Stimulated activated naive CD8-positive, alpha-beta T cell treated with anti-CD3 and anti-CD28 coated beads, Interleukin-15, amount 100 ng/mL, for 72 hours (primary cell): ENCODE results near the gene BDP1.
"Not testable (repeated sequence)": the region's sequence is repeated elsewhere in the genome, so short reads cannot be mapped to it uniquely, and the experiment has no call there.

Source experiments
- ATAC-seq: fragments of 150-1000 bp; cut with Tn5 transposase; 2 replicates; pipeline ENCODE4 v1.10.0; 2021; ENCODE audit warnings: mild to moderate bottlenecking, moderate library complexity
- DNase-seq, 2 donors: peaks; one replicate each; pipeline ENCODE4 v3.0.0; 2021 to 2022
- H3K27ac Mint-ChIP-seq, 2 donors: one replicate each; pipeline ENCODE4 v1.8.0; 2022; ENCODE audit warnings: mild to moderate bottlenecking in 2 of 2, mixed read lengths in 2 of 2, moderate library complexity in 2 of 2
- H3K27me3 Mint-ChIP-seq: one replicate; pipeline ENCODE4 v1.8.0; 2022; ENCODE audit warnings: mixed read lengths
- H3K4me1 Mint-ChIP-seq: one replicate; pipeline ENCODE4 v1.8.0; 2022; ENCODE audit warnings: mild to moderate bottlenecking, mixed read lengths
- H3K4me3 Mint-ChIP-seq, 2 donors: one replicate each; pipeline ENCODE4 v1.8.0; 2022; ENCODE audit warnings: mild to moderate bottlenecking in 2 of 2, mixed read lengths in 2 of 2, moderate library complexity in 1 of 2
- H3K9me3 Mint-ChIP-seq, 2 donors: one replicate each; pipeline ENCODE4 v1.8.0; 2022; ENCODE audit warnings: mixed read lengths in 2 of 2

BDP1 gene

DNA sequence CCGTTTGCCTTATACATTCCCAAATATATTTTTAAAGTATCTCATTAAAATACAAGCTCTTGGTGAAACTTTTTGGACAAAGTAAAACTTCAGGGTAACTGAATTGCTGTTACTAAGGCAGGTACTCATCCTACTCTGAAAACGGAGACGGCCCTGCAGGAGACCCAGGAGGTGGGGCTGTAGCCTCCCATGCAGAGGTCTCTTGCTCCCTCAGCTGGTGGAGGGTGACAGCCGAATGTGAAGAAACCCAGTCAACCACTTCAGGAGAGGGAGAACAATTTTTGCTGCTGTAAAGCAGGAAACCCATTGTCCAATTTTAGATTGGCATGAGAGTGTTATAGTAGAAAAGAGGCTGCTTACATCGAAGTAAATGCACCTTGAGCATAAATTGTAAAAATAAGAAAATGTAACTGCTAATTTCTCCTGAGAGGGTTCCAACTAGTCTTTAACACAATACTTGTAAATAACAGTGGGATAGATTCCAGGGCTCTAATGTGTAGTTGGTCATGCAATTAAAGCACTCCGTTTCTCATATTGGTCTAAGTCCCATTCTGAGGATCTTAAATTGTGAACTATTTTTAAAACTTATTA, 8.1 kb upstream of the BDP1 start:
- peaks cover 31% of the 10 kb centered on the region for H3K27me3 Mint-ChIP-seq
- H3K4me1 Mint-ChIP-seq, H3K9me3 Mint-ChIP-seq, H3K4me3 Mint-ChIP-seq, H3K27ac Mint-ChIP-seq: not testable (repeated sequence)
- ATAC-seq = peak; percentile 99
- peak; percentile 34 to 61 for DNase-seq

DNA sequence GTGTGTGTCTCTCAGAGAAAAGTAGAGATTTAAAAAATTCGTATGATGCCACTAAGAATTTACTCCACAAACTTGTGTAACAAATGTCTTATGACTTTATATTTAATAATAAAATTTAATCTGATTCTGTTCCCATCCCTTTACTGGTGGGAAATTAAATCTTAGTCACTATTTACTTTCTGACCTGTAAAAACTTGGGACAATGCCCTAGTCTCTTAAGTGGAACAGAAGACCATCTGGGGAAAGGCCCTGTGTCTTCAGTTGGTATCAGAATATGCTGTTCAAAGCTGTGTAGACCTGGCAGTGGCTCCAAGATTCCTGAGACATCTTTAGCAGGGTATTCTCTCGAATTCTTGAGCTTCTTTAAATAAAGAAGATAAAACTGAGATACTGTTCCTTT, 2.6 kb upstream of the BDP1 start:
- ATAC-seq = no peak
- H3K27ac Mint-ChIP-seq = no peak overlapping the region

DNA sequence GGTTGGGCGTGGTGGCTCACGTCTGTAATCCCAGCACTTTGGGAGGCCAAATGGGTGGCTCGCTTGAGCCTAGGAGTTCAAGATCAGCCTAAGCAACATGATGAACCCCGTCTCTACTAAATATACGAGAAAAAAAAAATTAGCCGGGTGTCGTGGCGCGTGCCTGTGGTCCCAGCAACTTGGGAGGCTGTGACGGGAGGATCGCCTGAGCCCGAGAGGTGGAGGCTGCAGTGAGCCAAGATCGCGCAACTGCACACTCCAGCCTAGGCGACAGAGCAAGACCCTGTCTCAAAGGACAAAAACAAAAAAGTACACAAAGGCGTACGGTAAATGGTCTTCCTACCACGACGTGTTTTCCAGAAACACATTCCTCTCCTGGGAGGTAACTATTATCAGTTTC, 538 bp upstream of the BDP1 start:
- ATAC-seq (no peak), DNase-seq (no peak)
- H3K4me1 Mint-ChIP-seq = peaks cover 16% of the 10 kb centered on the region
- H3K9me3 Mint-ChIP-seq = no peaks in the 10 kb centered on the region
- H3K27ac Mint-ChIP-seq = peak overlapping the region in 1 of 2 donors; percentile 97
- H3K4me3 Mint-ChIP-seq = peak overlapping the region; percentile 87 to 90
- H3K27me3 Mint-ChIP-seq = peaks cover 17% of the 10 kb centered on the region

More for the DNA sequence above, 2.6 kb upstream of the BDP1 start:
- Mint-ChIP-seq H3K4me3 (no peak overlapping the region), H3K9me3 (no peaks in the 10 kb centered on the region), H3K4me1 (peaks cover 16% of the 10 kb centered on the region), H3K27me3 (peaks cover 17% of the 10 kb centered on the region)
- DNase-seq = no peak

DNA sequence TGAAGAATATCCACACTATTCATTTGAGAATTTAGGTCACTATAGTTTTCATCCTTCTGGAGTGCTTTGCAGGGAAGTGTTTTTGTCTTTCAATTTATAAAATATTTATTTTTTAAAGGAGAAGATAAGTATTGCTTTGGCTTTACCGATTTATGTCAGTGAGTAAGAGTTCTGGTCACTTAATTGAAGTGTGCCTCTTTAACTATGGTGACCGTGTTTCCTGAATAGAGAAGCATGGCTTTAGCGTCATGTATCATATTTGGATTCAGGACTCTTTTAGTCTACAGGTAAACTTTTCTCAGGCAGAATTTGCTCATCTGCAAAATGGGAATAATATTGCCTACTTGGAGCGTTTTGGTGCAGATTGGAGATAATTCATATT, 902 bp downstream of the BDP1 start:
- Mint-ChIP-seq H3K27ac (peak overlapping the region; percentile 96 to 99), H3K9me3 (no peaks in the 10 kb centered on the region), H3K27me3 (peaks cover 12% of the 10 kb centered on the region), H3K4me3 (peak overlapping the region; percentile 87 to 90), H3K4me1 (peaks cover 16% of the 10 kb centered on the region)
- ATAC-seq (no peak), DNase-seq (no peak)

- ATAC-seq = no peak
- Mint-ChIP-seq H3K4me3 (peak overlapping the region; percentile 87 to 90), H3K27me3 (peaks cover 5% of the 10 kb centered on the region), H3K27ac (peak overlapping the region; percentile 40 to 45), H3K9me3 (no peaks in the 10 kb centered on the region), H3K4me1 (peaks cover 16% of the 10 kb centered on the region)
- DNase-seq = no peak
These were observed 1.7 kb downstream of the BDP1 start for GRCh38 chr5:71457106-71457505.

- Mint-ChIP-seq H3K27me3 (no peaks in the 10 kb centered on the region), H3K9me3 (no peaks in the 10 kb centered on the region)
These were observed 5.2 kb downstream of the BDP1 start for GRCh38 chr5:71460693-71461092.

DNA sequence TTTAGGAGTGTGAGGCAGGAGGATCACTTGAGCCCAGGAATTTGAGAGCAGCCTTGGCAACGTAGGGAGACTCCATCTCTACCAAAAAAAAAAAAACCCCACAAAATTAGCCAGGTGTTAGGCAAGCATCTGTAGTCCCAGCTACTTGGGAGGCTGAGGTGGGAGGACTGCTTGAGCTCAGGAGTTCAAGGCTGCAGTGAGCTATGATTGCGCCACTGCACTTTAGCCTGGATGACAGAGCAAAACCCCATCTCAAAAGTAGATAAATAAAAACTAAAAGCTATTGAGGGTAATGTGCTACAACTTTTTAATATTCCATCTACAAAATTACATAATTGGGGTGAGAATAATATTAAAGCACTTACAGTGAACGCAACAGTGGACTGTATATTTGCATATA, 5.9 kb downstream of the BDP1 start:
- no peaks in the 10 kb centered on the region for H3K27me3 Mint-ChIP-seq
- no peaks in the 10 kb centered on the region for H3K9me3 Mint-ChIP-seq
- H3K4me3 Mint-ChIP-seq = no peak overlapping the region
- DNase-seq = no peak
- no peak overlapping the region for H3K27ac Mint-ChIP-seq
- no peak for ATAC-seq
- H3K4me1 Mint-ChIP-seq = peaks cover 7% of the 10 kb centered on the region

More at GRCh38 chr5:71460693-71461092, 5.2 kb downstream of the BDP1 start:
- DNase-seq (no peak), ATAC-seq (no peak)
- Mint-ChIP-seq H3K4me1 (peaks cover 8% of the 10 kb centered on the region), H3K27ac (no peak overlapping the region), H3K4me3 (no peak overlapping the region)

GRCh38 chr5:71471193-71471592, 15.7 kb downstream of the BDP1 start:
- DNase-seq (no peak), ATAC-seq (no peak)
- H3K9me3 Mint-ChIP-seq = no peaks in the 10 kb centered on the region
- H3K27me3 Mint-ChIP-seq = no peaks in the 10 kb centered on the region
- H3K4me1 Mint-ChIP-seq = no peaks in the 10 kb centered on the region
- H3K4me3 Mint-ChIP-seq = no peak overlapping the region
- no peak overlapping the region for H3K27ac Mint-ChIP-seq

GRCh38 chr5:71475788-71476384, 20.4 kb downstream of the BDP1 start:
- DNase-seq (no peak), ATAC-seq (peak; percentile 64)
- no peaks in the 10 kb centered on the region for H3K9me3 Mint-ChIP-seq
- H3K27me3 Mint-ChIP-seq = no peaks in the 10 kb centered on the region
- no peaks in the 10 kb centered on the region for H3K4me1 Mint-ChIP-seq
- H3K27ac Mint-ChIP-seq = no peak overlapping the region
- no peak overlapping the region for H3K4me3 Mint-ChIP-seq

- Mint-ChIP-seq H3K27ac (no peak overlapping the region), H3K4me3 (no peak overlapping the region), H3K4me1 (peaks cover 14% of the 10 kb centered on the region), H3K27me3 (no peaks in the 10 kb centered on the region), H3K9me3 (no peaks in the 10 kb centered on the region)
- ATAC-seq (no peak), DNase-seq (no peak)
These were observed 26.0 kb downstream of the BDP1 start for GRCh38 chr5:71481441-71481840.

- H3K27me3 Mint-ChIP-seq = no peaks in the 10 kb centered on the region
- ATAC-seq = no peak
- H3K9me3 Mint-ChIP-seq = no peaks in the 10 kb centered on the region
- H3K4me1 Mint-ChIP-seq = peaks cover 14% of the 10 kb centered on the region
- H3K27ac Mint-ChIP-seq = no peak overlapping the region
- DNase-seq = no peak
- H3K4me3 Mint-ChIP-seq = no peak overlapping the region
These were observed 26.7 kb downstream of the BDP1 start for GRCh38 chr5:71482132-71482531.

GRCh38 chr5:71483355-71483754, 27.9 kb downstream of the BDP1 start:
- Mint-ChIP-seq H3K27ac (peak overlapping the region in 1 of 2 donors; percentile 3), H3K4me1 (peaks cover 14% of the 10 kb centered on the region), H3K4me3 (no peak overlapping the region), H3K9me3 (no peaks in the 10 kb centered on the region), H3K27me3 (no peaks in the 10 kb centered on the region)
- DNase-seq (no peak), ATAC-seq (no peak)

DNA sequence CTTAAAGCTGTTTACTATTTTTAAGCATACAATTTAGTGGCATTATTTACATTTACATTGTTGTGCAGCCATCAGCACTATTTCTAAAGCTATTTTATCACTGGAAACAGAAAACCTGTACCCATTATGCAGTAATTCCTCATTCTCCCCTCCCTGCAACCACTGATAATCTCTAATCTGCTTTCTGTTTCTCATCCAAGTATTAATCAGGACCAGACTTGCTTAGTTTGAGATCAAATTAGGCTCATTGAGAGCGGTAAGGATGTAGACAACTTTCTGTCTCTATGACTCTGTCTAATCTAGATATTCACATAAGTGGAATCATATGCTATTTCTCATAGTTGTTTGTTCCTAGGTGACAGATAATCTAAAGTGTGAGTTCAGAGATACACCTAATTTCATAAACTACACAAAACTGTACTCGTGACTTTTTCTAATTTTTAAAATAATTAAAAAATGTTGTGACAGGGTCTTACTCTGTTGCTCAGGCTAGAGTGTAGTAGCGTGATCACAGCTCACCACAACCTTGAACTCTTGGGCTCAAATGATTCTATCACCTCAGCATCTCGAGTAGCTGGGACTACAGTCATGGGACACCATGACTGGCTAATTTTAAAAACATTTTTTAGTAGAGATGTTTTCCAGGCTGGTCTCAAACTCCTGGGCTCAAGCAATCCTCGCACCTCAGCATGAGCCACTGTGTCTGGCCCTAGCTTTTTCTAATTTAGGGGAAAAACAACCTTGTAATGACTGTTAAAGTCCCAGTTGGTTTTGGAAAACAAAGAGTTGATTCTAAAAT, 37.6 kb downstream of the BDP1 start:
- Mint-ChIP-seq H3K4me3 (no peak overlapping the region), H3K27ac (peak overlapping the region in 1 of 2 donors; percentile 70), H3K27me3 (no peaks in the 10 kb centered on the region), H3K9me3 (no peaks in the 10 kb centered on the region), H3K4me1 (no peaks in the 10 kb centered on the region)
- no peak for DNase-seq
- ATAC-seq = no peak

GRCh38 chr5:71494202-71494601, 38.8 kb downstream of the BDP1 start:
- ATAC-seq, H3K4me3 Mint-ChIP-seq, DNase-seq, H3K27ac Mint-ChIP-seq, H3K27me3 Mint-ChIP-seq, H3K9me3 Mint-ChIP-seq, H3K4me1 Mint-ChIP-seq: not testable (repeated sequence)

DNA sequence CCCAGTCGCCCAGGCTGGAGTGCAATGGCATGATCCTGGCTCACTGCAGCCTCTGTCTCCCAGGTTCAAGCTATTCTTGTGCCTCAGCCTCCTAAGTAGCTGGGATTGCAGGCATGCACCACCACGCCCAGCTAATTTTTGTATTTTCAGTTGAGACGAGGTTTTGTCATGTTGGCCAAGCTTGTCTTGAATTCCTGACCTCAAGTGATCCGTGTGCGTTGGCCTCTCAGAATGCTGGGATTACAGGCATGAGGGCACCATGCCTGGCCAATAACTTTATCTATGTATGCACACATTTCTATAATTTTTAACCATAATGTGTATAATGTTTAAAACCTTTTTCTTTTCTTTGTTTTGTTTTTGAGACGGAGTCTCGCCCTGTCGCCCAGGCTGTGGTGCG, 43.3 kb downstream of the BDP1 start:
- not testable (repeated sequence) for H3K9me3 Mint-ChIP-seq, H3K4me1 Mint-ChIP-seq, H3K27ac Mint-ChIP-seq, H3K4me3 Mint-ChIP-seq, ATAC-seq, H3K27me3 Mint-ChIP-seq, DNase-seq

GRCh38 chr5:71503536-71503935, 48.1 kb downstream of the BDP1 start:
- Mint-ChIP-seq H3K4me3 (no peak overlapping the region), H3K9me3 (no peaks in the 10 kb centered on the region)

More at GRCh38 chr5:71503536-71503935, 48.1 kb downstream of the BDP1 start:
- Mint-ChIP-seq H3K27me3 (no peaks in the 10 kb centered on the region), H3K27ac (no peak overlapping the region), H3K4me1 (no peaks in the 10 kb centered on the region)
- DNase-seq (no peak), ATAC-seq (no peak)
